HEK293T (cell line): ENCODE data around the gene PID1.

Source experiments
- ARNT ChIP-seq: fragments of 450-650 bp; IDR thresholded peaks from 2 replicates; pipeline ENCODE4 v1.6.1; 2017; ENCODE audit warnings: mild to moderate bottlenecking
- CTBP1 ChIP-seq: fragments of 450-650 bp; IDR thresholded peaks from 2 replicates; pipeline ENCODE4 v1.6.1; 2016; ENCODE audit warnings: borderline replicate concordance
- ELF4 ChIP-seq: fragments of 450-650 bp; IDR thresholded peaks from 2 replicates; pipeline ENCODE4 v1.6.1; 2017; ENCODE audit warnings: antibody characterized with exemption
- FOXA1 ChIP-seq: fragments of 450-650 bp; IDR thresholded peaks from 2 replicates; pipeline ENCODE4 v1.6.1; 2016; ENCODE audit warnings: mild to moderate bottlenecking
- FOXK2 ChIP-seq: fragments of 450-650 bp; IDR thresholded peaks from 2 replicates; pipeline ENCODE4 v1.6.1; 2016; ENCODE audit warnings: mild to moderate bottlenecking
- L3MBTL2 ChIP-seq: fragments of 450-650 bp; conservative IDR thresholded peaks from 2 replicates; pipeline ENCODE4 v1.6.1; 2016; ENCODE audit warnings: mild to moderate bottlenecking
- PKNOX1 ChIP-seq: fragments of 450-650 bp; IDR thresholded peaks from 2 replicates; pipeline ENCODE4 v1.6.1; 2016
- TARDBP ChIP-seq: fragments of 450-650 bp; IDR thresholded peaks from 2 replicates; pipeline ENCODE4 v1.6.1; 2016

- TF ChIP-seq CTBP1 (no peak), ELF4 (no peak), FOXK2 (no peak), FOXA1 (no peak), ARNT (no peak), L3MBTL2 (no peak), TARDBP (no peak), PKNOX1 (no peak)
These were observed 2.1 kb upstream of the PID1 start for GRCh38 chr2:229273006-229273722.
